SK-N-SH (cell line): ENCODE measurements around the gene RTP2. TPM values are rescaled to one million over a fixed set of nuclear protein-coding genes. Genes with fewer than 3 reads are reported as not detected.

ENCODE experiments used
- CTCF ChIA-PET: fragments of 300-600, 350-600 bp; formaldehyde crosslinking; extraction: SDS; loops from one replicate; lab custom pipeline; 2021; lab: Yijun Ruan, JAX
- POLR2A ChIA-PET: fragments of 350-600 bp; sonication (Branson Sonifier 250); formaldehyde crosslinking; extraction: SDS; loops from one replicate; lab custom pipeline; 2020; ENCODE audit warnings: antibody characterized with exemption, inconsistent platforms; lab: Yijun Ruan, JAX
- DNase-seq: peaks from one replicate; pipeline ENCODE4 v3.0.0; 2012
- H2AFZ ChIP-seq: fragments of 200-600 bp; sonication (generic); 2 replicates; pipeline ENCODE4 v1.8.1; 2016; ENCODE audit warnings: antibody characterized with exemption, mild to moderate bottlenecking, low read depth
- H3F3A ChIP-seq: fragments of 200-600 bp; sonication (generic); replicated peaks from 2 replicates; pipeline ENCODE3; 2016; ENCODE audit warnings: antibody characterized with exemption, mild to moderate bottlenecking; ENCODE audit not compliant: insufficient read depth
- H3K27ac ChIP-seq, 2 experiments: fragments of 200-500 bp in 1 of 2; fragments of 200-600 bp in 1 of 2; sonication (Bioruptor generic) in 1 of 2; sonication (generic), shearing (Covaris generic) in 1 of 2; 2 replicates each; pipeline versions ENCODE4 v1.5.1 to v1.6.1; 2014 to 2016; ENCODE audit warnings: low read depth in 2 of 2, inconsistent platforms in 1 of 2, low read length in 1 of 2, mild to moderate bottlenecking in 1 of 2, mixed read lengths in 1 of 2
- H3K27me3 ChIP-seq: fragments of 200-600 bp; sonication (generic), shearing (Covaris generic); 2 replicates; pipeline ENCODE4 v1.6.1; 2016; ENCODE audit warnings: mixed run types; ENCODE audit not compliant: insufficient read depth
- H3K36me3 ChIP-seq, 2 experiments: fragments of 200-500 bp in 1 of 2; fragments of 200-600 bp in 1 of 2; sonication (Bioruptor generic) in 1 of 2; sonication (generic) in 1 of 2; replicated peaks in 1 of 2; 2 replicates each; pipeline versions ENCODE3 to v1.5.1; 2014 to 2016; ENCODE audit warnings: low read length in 1 of 2, mild to moderate bottlenecking in 1 of 2; ENCODE audit not compliant: insufficient read depth in 2 of 2, control insufficient read depth in 1 of 2
- H3K4me1 ChIP-seq, 2 experiments: fragments of 200-500 bp in 1 of 2; fragments of 200-600 bp in 1 of 2; sonication (Bioruptor generic) in 1 of 2; sonication (generic), shearing (Covaris generic) in 1 of 2; 2 replicates each; pipeline versions ENCODE4 v1.5.1 to v1.6.1; 2014 to 2016; ENCODE audit warnings: low read depth in 1 of 2, low read length in 1 of 2, mixed run types in 1 of 2; ENCODE audit not compliant: insufficient read depth in 2 of 2, control insufficient read depth in 1 of 2
- H3K4me2 ChIP-seq: fragments of 200-600 bp; sonication (generic), shearing (Covaris generic); 2 replicates; pipeline ENCODE4 v1.6.1; 2017; ENCODE audit warnings: mixed run types
- H3K4me3 ChIP-seq, 2 experiments: fragments of 200-500 bp in 1 of 2; fragments of 200-600 bp in 1 of 2; sonication (Bioruptor generic) in 1 of 2; sonication (generic), shearing (Covaris generic) in 1 of 2; 2 replicates each; pipeline versions ENCODE4 v1.5.1 to v1.8.1; 2014 to 2016; ENCODE audit warnings: low read depth in 2 of 2, inconsistent platforms in 1 of 2, low read length in 1 of 2, mild to moderate bottlenecking in 1 of 2, mixed read lengths in 1 of 2, moderate library complexity in 1 of 2
- H3K79me2 ChIP-seq: fragments of 200-600 bp; sonication (generic); 2 replicates; pipeline ENCODE4 v1.8.1; 2017; ENCODE audit warnings: mild to moderate bottlenecking; ENCODE audit not compliant: insufficient read depth
- H3K9ac ChIP-seq: fragments of 200-600 bp; sonication (generic); 2 replicates; pipeline ENCODE4 v1.6.1; 2017; ENCODE audit warnings: mixed run types
- H3K9me2 ChIP-seq: fragments of 200-600 bp; sonication (generic); 2 replicates; pipeline ENCODE4 v1.6.1; 2017; ENCODE audit warnings: mixed run types
- H3K9me3 ChIP-seq: fragments of 200-600 bp; sonication (generic); 2 replicates; pipeline ENCODE4 v1.6.1; 2017; ENCODE audit warnings: mixed run types, mild to moderate bottlenecking, moderate library complexity
- H4K20me1 ChIP-seq: fragments of 200-600 bp; sonication (generic); 2 replicates; pipeline ENCODE4 v1.6.1; 2017; ENCODE audit warnings: mild to moderate bottlenecking, mixed run types; ENCODE audit not compliant: insufficient read depth
- CHD2 ChIP-seq: fragments of 150-350 bp; IDR thresholded peaks from 2 replicates; pipeline ENCODE4 v1.6.1; 2018; ENCODE audit warnings: low read length; ENCODE audit not compliant: partially characterized antibody
- ELF1 ChIP-seq: IDR thresholded peaks from 2 replicates; pipeline ENCODE4 v1.4.0; 2012
- FOSL2 ChIP-seq: IDR thresholded peaks from 2 replicates; pipeline ENCODE4 v1.4.0; 2012; ENCODE audit warnings: low read depth, mild to moderate bottlenecking, moderate library complexity, borderline replicate concordance
- FOXJ3 ChIP-seq: sonication (generic); formaldehyde crosslinking; IDR thresholded peaks from 2 replicates; pipeline ENCODE4 v1.5.1; 2020; ENCODE audit warnings: mild to moderate bottlenecking, missing genetic modification reagents
- FOXM1 ChIP-seq: IDR thresholded peaks from 2 replicates; pipeline ENCODE4 v1.4.0; 2012; ENCODE audit warnings: low read depth, mild to moderate bottlenecking
- GABPA ChIP-seq: IDR thresholded peaks from 2 replicates; pipeline ENCODE4 v1.4.0; 2012; ENCODE audit warnings: low read depth, mild to moderate bottlenecking
- GATA2 ChIP-seq: sonication (generic); formaldehyde crosslinking; IDR thresholded peaks from 2 replicates; pipeline ENCODE4 v1.5.0; 2020; ENCODE audit warnings: mild to moderate bottlenecking, missing genetic modification reagents
- JUND ChIP-seq: IDR thresholded peaks from 2 replicates; pipeline ENCODE4 v1.4.0; 2012
- MEF2A ChIP-seq: IDR thresholded peaks from 2 replicates; pipeline ENCODE4 v1.4.0; 2012; ENCODE audit warnings: low read depth, borderline replicate concordance
- MXI1 ChIP-seq: IDR thresholded peaks from 2 replicates; pipeline ENCODE4 v1.6.1; 2012; ENCODE audit warnings: mild to moderate bottlenecking, low read depth, low read length, improper control_type of control experiment
- NFIC ChIP-seq: IDR thresholded peaks from 2 replicates; pipeline ENCODE4 v1.4.0; 2012; ENCODE audit warnings: borderline replicate concordance
- NRF1 ChIP-seq: IDR thresholded peaks from 2 replicates; pipeline ENCODE4 v1.6.1; 2012; ENCODE audit warnings: low read depth, mild to moderate bottlenecking, low read length
- POLR2AphosphoS5 ChIP-seq: IDR thresholded peaks from 2 replicates; pipeline ENCODE4 v1.6.1; 2012; ENCODE audit warnings: low read depth, low read length
- RCOR1 ChIP-seq: fragments of 150-350 bp; IDR thresholded peaks from 2 replicates; pipeline ENCODE4 v1.6.1; 2017; ENCODE audit warnings: antibody characterized with exemption, low read length
- SIN3A ChIP-seq: IDR thresholded peaks from 2 replicates; pipeline ENCODE4 v1.6.1; 2012; ENCODE audit warnings: low read depth, mild to moderate bottlenecking, low read length, moderate library complexity, borderline replicate concordance
- SMC3 ChIP-seq: IDR thresholded peaks from 2 replicates; pipeline ENCODE4 v1.6.1; 2012; ENCODE audit warnings: low read depth, low read length, improper control_type of control experiment
- TAF1 ChIP-seq: IDR thresholded peaks from 2 replicates; pipeline ENCODE4 v1.6.1; 2012; ENCODE audit warnings: low read depth, mild to moderate bottlenecking, low read length, moderate library complexity, borderline replicate concordance
- TEAD4 ChIP-seq: IDR thresholded peaks from 2 replicates; pipeline ENCODE4 v1.4.0; 2012; ENCODE audit warnings: mild to moderate bottlenecking, borderline replicate concordance; ENCODE audit not compliant: insufficient read depth
- WGBS: methylation state at CpG from one replicate; pipeline ENCODE4 v1.1.6; 2017; ENCODE audit warnings: low lambda C conversion rate; 5-methylcytosine and 5-hydroxymethylcytosine counted together
- polyA plus RNA-seq, 3 experiments: library from polyadenylated mRNA; depleted of rRNA; stranded (reverse); fragments of >200 nt; gene quantifications; 2 replicates each; pipeline ENCODE4 v1.2.3, GENCODE V29; 2012
- TF ChIP-seq, protein P1 (sequence below): IDR thresholded peaks from 2 replicates; pipeline ENCODE4 v1.4.0; 2012; ENCODE audit warnings: low read depth
- TF ChIP-seq, protein P2 (sequence below): IDR thresholded peaks from 2 replicates; pipeline ENCODE4; 2012
- TF ChIP-seq, protein P3 (sequence below): fragments of 150-350 bp; IDR thresholded peaks from 2 replicates; pipeline ENCODE4 v1.6.1; 2016; ENCODE audit warnings: mild to moderate bottlenecking, low read depth, low read length
- TF ChIP-seq, protein P4 (sequence below): fragments of 150-350 bp; IDR thresholded peaks from 2 replicates; pipeline ENCODE4 v1.6.1; 2017; ENCODE audit warnings: antibody characterized with exemption, low read length, low read depth, borderline replicate concordance

RTP2 gene
- polyA plus RNA-seq, 1 of the 3 experiments (the other 2 are of a cell fraction) = 0.07 TPM

DNA sequence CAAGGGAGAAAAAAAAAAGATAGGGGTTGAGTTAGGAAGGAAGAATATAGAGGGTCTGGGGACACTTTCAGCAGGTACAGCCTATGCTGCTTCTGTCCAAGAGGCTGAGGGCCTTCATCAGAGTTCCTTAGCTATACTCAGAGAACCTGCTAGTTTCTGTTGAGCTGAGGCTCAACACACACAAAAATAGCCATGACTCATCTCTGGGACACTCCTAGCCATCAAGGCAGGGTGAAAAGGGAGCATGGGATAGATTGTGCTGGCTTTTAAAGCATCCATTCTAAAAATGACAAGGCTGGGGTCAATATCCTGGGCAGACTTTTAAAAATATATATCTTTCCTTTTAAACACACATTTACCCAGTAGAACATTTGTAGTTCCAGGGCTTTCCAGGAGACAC, 2.8 kb upstream of the RTP2 start:
- no peaks in the 10 kb centered on the region for H3F3A ChIP-seq
- H3K9me3 ChIP-seq = no peaks in the 10 kb centered on the region
- CTCF ChIA-PET = interaction anchor here (0.9 to 1.1 kb wide), 3 partner anchors 10 to 387 kb away, joined by 4 to 5 read pairs (median 4); no protein-coding TSS in a partner anchor
- DNase-seq = no peak
- H3K27ac ChIP-seq = no peak overlapping the region
- H3K27me3 ChIP-seq = peaks cover 11% of the 10 kb centered on the region; the same call in 1 of the 2 replicates
- no peak overlapping the region for H2AFZ ChIP-seq
- no peak overlapping the region for H3K4me3 ChIP-seq
- no peaks in the 10 kb centered on the region for H3K79me2 ChIP-seq
- no peaks in the 10 kb centered on the region for H4K20me1 ChIP-seq
- no peaks in the 10 kb centered on the region for H3K4me1 ChIP-seq
- no peak for TF ChIP-seq SIN3A
- no peak for TF ChIP-seq SMC3
- TF ChIP-seq FOXJ3 = no peak
- TF ChIP-seq FOSL2 = no peak
- TF ChIP-seq, protein P1, sequence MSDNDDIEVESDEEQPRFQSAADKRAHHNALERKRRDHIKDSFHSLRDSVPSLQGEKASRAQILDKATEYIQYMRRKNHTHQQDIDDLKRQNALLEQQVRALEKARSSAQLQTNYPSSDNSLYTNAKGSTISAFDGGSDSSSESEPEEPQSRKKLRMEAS = no peak
- TF ChIP-seq JUND = no peak
- TF ChIP-seq TAF1 = no peak
- no peak for TF ChIP-seq GATA2
- TF ChIP-seq, protein P2, sequence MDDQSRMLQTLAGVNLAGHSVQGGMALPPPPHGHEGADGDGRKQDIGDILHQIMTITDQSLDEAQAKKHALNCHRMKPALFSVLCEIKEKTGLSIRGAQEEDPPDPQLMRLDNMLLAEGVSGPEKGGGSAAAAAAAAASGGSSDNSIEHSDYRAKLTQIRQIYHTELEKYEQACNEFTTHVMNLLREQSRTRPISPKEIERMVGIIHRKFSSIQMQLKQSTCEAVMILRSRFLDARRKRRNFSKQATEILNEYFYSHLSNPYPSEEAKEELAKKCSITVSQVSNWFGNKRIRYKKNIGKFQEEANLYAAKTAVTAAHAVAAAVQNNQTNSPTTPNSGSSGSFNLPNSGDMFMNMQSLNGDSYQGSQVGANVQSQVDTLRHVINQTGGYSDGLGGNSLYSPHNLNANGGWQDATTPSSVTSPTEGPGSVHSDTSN = no peak
- no peak for TF ChIP-seq TEAD4
- TF ChIP-seq, protein P3, sequence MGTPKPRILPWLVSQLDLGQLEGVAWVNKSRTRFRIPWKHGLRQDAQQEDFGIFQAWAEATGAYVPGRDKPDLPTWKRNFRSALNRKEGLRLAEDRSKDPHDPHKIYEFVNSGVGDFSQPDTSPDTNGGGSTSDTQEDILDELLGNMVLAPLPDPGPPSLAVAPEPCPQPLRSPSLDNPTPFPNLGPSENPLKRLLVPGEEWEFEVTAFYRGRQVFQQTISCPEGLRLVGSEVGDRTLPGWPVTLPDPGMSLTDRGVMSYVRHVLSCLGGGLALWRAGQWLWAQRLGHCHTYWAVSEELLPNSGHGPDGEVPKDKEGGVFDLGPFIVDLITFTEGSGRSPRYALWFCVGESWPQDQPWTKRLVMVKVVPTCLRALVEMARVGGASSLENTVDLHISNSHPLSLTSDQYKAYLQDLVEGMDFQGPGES = no peak
- no peak for TF ChIP-seq NRF1
- TF ChIP-seq, protein P4, sequence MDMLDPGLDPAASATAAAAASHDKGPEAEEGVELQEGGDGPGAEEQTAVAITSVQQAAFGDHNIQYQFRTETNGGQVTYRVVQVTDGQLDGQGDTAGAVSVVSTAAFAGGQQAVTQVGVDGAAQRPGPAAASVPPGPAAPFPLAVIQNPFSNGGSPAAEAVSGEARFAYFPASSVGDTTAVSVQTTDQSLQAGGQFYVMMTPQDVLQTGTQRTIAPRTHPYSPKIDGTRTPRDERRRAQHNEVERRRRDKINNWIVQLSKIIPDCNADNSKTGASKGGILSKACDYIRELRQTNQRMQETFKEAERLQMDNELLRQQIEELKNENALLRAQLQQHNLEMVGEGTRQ = no peak
- TF ChIP-seq, all 33 proteins: peak for 0
- POLR2A ChIA-PET = no interaction called here
- no peaks in the 10 kb centered on the region for H3K9me2 ChIP-seq
- no peaks in the 10 kb centered on the region for H3K36me3 ChIP-seq
- H3K9ac ChIP-seq = no peak overlapping the region
- no peak overlapping the region for H3K4me2 ChIP-seq

DNA sequence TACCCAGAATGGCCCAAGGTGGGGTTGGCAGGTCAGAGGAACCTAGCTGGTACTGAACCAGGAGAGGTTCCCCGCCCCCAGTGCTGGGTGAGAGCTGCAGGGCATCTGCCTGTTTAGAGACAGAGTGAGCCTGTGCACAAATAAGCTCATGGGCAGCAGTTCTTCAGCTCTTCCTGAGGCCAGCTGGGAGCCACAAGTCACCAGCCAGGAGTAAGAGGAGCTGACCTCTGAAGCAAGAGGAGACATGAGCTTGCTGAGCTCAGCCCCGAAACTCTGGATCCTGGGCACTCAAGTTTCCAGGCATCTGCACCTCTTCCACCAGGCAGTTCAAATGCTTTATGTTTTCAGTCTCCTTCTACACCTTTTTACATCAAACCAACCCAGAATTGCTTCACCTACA, 2.1 kb downstream of the RTP2 start:
- Histone ChIP-seq H2AFZ (no peak overlapping the region), H3K4me1 (no peaks in the 10 kb centered on the region), H3K27me3 (peaks cover 32% of the 10 kb centered on the region; the same call in 1 of the 2 replicates), H3K4me3 (no peak overlapping the region), H3K36me3 (no peaks in the 10 kb centered on the region), H3K9me2 (no peaks in the 10 kb centered on the region), H4K20me1 (no peaks in the 10 kb centered on the region), H3K27ac (no peak overlapping the region), H3F3A (no peaks in the 10 kb centered on the region), H3K9ac (no peak overlapping the region), H3K79me2 (no peaks in the 10 kb centered on the region), H3K9me3 (no peaks in the 10 kb centered on the region), H3K4me2 (no peak overlapping the region)
- TF ChIP-seq POLR2AphosphoS5 (no peak), FOSL2 (no peak), SMC3 (no peak), NRF1 (no peak), FOXM1 (no peak), RCOR1 (no peak), MXI1 (no peak), CHD2 (no peak), MEF2A (no peak), JUND (no peak), GABPA (no peak), NFIC (no peak), SIN3A (no peak), GATA2 (no peak), ELF1 (no peak)
- 4% methylated on average over 2 of the region's 2 CpGs for WGBS
- CTCF ChIA-PET = interaction anchor here (0.8 to 2.5 kb wide), 4 partner anchors 21 to 476 kb away, joined by 3 to 13 read pairs (median 6); no protein-coding TSS in a partner anchor
- POLR2A ChIA-PET = no interaction called here
- DNase-seq = no peak
